SK-N-SH treated with all-trans-retinoic acid at 6 μM for 48 hours (cell line): ENCODE data around the gene RESP18.

ENCODE experiments used
- ATAC-seq: fragments of 200-7000 bp; cut with Tn5 transposase; 3 replicates; pipeline ENCODE4 v1.9.1; 2020; ENCODE audit warnings: mild to moderate bottlenecking, moderate library complexity
- BACH2 ChIP-seq: fragments of 250-450 bp; sonication (Bioruptor Pico); IDR thresholded peaks from 2 replicates; pipeline ENCODE4 v1.9.0; 2021; ENCODE audit warnings: mild to moderate bottlenecking, borderline replicate concordance
- CSDC2 ChIP-seq: fragments of 250-450 bp; sonication (Bioruptor Pico); IDR thresholded peaks from 2 replicates; pipeline ENCODE4 v1.5.0; 2020; ENCODE audit warnings: mild to moderate bottlenecking, moderate library complexity
- ESRRG ChIP-seq: fragments of 250-450 bp; sonication (Bioruptor Pico); IDR thresholded peaks from 2 replicates; pipeline ENCODE4 v1.6.1; 2021; ENCODE audit warnings: mild to moderate bottlenecking
- GLIS3 ChIP-seq: fragments of 250-450 bp; sonication (Bioruptor Pico); IDR thresholded peaks from 2 replicates; pipeline ENCODE4 v1.5.0; 2020; ENCODE audit warnings: mild to moderate bottlenecking, moderate library complexity
- ISL1 ChIP-seq: fragments of 250-450 bp; sonication (Bioruptor Pico); IDR thresholded peaks from 2 replicates; pipeline ENCODE4 v2.1.2; 2022; ENCODE audit warnings: mild to moderate bottlenecking, moderate library complexity
- OSR1 ChIP-seq: fragments of 250-450 bp; sonication (Bioruptor Pico); IDR thresholded peaks from 2 replicates; pipeline ENCODE4 v1.8.0; 2022; ENCODE audit warnings: moderate library complexity, mild to moderate bottlenecking, inconsistent platforms
- PPARA ChIP-seq: fragments of 250-450 bp; sonication (Bioruptor Pico); IDR thresholded peaks from 2 replicates; pipeline ENCODE4 v1.5.0; 2020; ENCODE audit warnings: mild to moderate bottlenecking, borderline replicate concordance
- RARB ChIP-seq: fragments of 250-450 bp; sonication (Bioruptor Pico); IDR thresholded peaks from 2 replicates; pipeline ENCODE4 v1.8.0; 2021; ENCODE audit warnings: mild to moderate bottlenecking, moderate library complexity
- SNAI2 ChIP-seq: fragments of 250-450 bp; sonication (Bioruptor Pico); IDR thresholded peaks from 2 replicates; pipeline ENCODE4 v1.5.0; 2020; ENCODE audit warnings: mild to moderate bottlenecking, moderate library complexity
- TCF4 ChIP-seq: fragments of 250-450 bp; sonication (Bioruptor Pico); IDR thresholded peaks from 2 replicates; pipeline ENCODE4 v1.8.0; 2021; ENCODE audit warnings: mild to moderate bottlenecking, moderate library complexity, borderline replicate concordance
- TOX ChIP-seq: fragments of 250-450 bp; sonication (Bioruptor Pico); IDR thresholded peaks from 2 replicates; pipeline ENCODE4 v1.8.0; 2021; ENCODE audit warnings: mild to moderate bottlenecking, moderate library complexity, borderline replicate concordance
- ZC3H10 ChIP-seq: fragments of 250-450 bp; sonication (Bioruptor Pico); IDR thresholded peaks from 2 replicates; pipeline ENCODE4 v1.5.1; 2021; ENCODE audit warnings: mild to moderate bottlenecking, moderate library complexity
- ZFP3 ChIP-seq: fragments of 250-450 bp; sonication (Bioruptor Pico); IDR thresholded peaks from 2 replicates; pipeline ENCODE4 v1.5.0; 2020; ENCODE audit warnings: mild to moderate bottlenecking, moderate library complexity
- ZFP30 ChIP-seq: fragments of 450-650 bp; formaldehyde crosslinking; IDR thresholded peaks from 2 replicates; pipeline ENCODE4 v1.5.0; 2022; ENCODE audit warnings: mild to moderate bottlenecking, moderate library complexity
- ZNF565 ChIP-seq: fragments of 450-650 bp; formaldehyde crosslinking; conservative IDR thresholded peaks from 2 replicates; pipeline ENCODE4 v1.5.0; 2020; ENCODE audit warnings: low read depth, mild to moderate bottlenecking, moderate library complexity
- ZNF8 ChIP-seq: fragments of 450-650 bp; formaldehyde crosslinking; IDR thresholded peaks from 2 replicates; pipeline ENCODE4 v1.5.0; 2020; ENCODE audit warnings: mild to moderate bottlenecking, moderate library complexity
- TF ChIP-seq, protein P1 (sequence below): fragments of 250-450 bp; sonication (Bioruptor Pico); IDR thresholded peaks from 2 replicates; pipeline ENCODE4 v1.5.0; 2020; ENCODE audit warnings: mild to moderate bottlenecking, moderate library complexity
- TF ChIP-seq, protein P2 (sequence below): fragments of 250-450 bp; sonication (Bioruptor Pico); IDR thresholded peaks from 2 replicates; pipeline ENCODE4 v1.5.1; 2020; ENCODE audit warnings: low read depth, mild to moderate bottlenecking, moderate library complexity
- TF ChIP-seq, protein P3 (sequence below): fragments of 250-450 bp; sonication (Bioruptor Pico); IDR thresholded peaks from 2 replicates; pipeline ENCODE4 v1.8.0; 2020; ENCODE audit warnings: mild to moderate bottlenecking, moderate library complexity, borderline replicate concordance
- TF ChIP-seq, protein P4 (sequence below): fragments of 250-450 bp; sonication (Bioruptor Pico); IDR thresholded peaks from 2 replicates; pipeline ENCODE4 v1.5.1; 2021; ENCODE audit warnings: mild to moderate bottlenecking, moderate library complexity
- TF ChIP-seq, protein P5 (sequence below): fragments of 250-450 bp; sonication (Bioruptor Pico); IDR thresholded peaks from 2 replicates; pipeline ENCODE4 v1.8.0; 2021; ENCODE audit warnings: low read depth, mild to moderate bottlenecking, moderate library complexity, borderline replicate concordance

RESP18 gene

DNA sequence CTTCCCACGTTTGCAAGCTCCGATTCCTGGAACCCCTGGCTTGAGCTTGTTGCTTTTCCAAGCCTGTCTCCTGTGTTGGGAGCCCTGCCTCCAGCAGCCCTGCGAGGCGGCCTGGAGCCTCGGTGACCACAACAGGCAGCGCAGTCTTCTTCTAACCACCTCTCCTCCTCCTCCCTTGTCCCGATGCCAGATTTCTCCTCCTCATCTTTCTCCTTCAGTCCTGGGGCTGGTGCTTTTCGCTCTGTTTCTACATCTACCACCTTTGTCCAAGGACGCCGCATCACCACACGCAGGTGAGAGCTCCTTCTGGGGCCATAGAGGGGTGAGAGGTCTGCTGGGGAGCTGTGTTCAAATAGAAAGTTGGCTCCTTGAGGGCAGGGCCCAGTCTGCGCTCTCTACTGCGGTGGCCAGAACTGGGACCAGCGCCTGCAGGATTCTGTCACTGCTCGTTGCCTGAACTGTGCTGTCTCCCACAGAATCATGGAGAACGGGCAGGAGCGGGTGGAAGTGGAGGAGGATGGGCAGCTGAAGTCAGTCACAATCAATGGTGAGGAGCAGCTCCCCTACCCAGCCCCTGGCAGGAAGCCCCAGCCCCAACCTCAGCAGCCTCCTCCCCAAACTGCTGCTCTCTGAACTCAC, 49.5 kb downstream of the RESP18 start:
- TF ChIP-seq ZFP30 (CRISPR knock-in tag) (no peak), ESRRG (CRISPR knock-in tag) (no peak), RARB (no peak), PPARA (CRISPR knock-in tag) (no peak), TCF4 (CRISPR knock-in tag) (no peak), GLIS3 (CRISPR knock-in tag) (no peak), TOX (CRISPR knock-in tag) (no peak), BACH2 (CRISPR knock-in tag) (no peak), ISL1 (CRISPR knock-in tag) (no peak), CSDC2 (CRISPR knock-in tag) (no peak), ZFP3 (no peak)
- TF ChIP-seq, protein P1, sequence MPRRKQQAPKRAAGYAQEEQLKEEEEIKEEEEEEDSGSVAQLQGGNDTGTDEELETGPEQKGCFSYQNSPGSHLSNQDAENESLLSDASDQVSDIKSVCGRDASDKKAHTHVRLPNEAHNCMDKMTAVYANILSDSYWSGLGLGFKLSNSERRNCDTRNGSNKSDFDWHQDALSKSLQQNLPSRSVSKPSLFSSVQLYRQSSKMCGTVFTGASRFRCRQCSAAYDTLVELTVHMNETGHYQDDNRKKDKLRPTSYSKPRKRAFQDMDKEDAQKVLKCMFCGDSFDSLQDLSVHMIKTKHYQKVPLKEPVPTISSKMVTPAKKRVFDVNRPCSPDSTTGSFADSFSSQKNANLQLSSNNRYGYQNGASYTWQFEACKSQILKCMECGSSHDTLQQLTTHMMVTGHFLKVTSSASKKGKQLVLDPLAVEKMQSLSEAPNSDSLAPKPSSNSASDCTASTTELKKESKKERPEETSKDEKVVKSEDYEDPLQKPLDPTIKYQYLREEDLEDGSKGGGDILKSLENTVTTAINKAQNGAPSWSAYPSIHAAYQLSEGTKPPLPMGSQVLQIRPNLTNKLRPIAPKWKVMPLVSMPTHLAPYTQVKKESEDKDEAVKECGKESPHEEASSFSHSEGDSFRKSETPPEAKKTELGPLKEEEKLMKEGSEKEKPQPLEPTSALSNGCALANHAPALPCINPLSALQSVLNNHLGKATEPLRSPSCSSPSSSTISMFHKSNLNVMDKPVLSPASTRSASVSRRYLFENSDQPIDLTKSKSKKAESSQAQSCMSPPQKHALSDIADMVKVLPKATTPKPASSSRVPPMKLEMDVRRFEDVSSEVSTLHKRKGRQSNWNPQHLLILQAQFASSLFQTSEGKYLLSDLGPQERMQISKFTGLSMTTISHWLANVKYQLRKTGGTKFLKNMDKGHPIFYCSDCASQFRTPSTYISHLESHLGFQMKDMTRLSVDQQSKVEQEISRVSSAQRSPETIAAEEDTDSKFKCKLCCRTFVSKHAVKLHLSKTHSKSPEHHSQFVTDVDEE (CRISPR knock-in tag): no peak
- TF ChIP-seq, protein P2, sequence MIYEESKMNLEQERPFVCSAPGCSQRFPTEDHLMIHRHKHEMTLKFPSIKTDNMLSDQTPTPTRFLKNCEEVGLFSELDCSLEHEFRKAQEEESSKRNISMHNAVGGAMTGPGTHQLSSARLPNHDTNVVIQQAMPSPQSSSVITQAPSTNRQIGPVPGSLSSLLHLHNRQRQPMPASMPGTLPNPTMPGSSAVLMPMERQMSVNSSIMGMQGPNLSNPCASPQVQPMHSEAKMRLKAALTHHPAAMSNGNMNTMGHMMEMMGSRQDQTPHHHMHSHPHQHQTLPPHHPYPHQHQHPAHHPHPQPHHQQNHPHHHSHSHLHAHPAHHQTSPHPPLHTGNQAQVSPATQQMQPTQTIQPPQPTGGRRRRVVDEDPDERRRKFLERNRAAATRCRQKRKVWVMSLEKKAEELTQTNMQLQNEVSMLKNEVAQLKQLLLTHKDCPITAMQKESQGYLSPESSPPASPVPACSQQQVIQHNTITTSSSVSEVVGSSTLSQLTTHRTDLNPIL (CRISPR knock-in tag): no peak
- TF ChIP-seq, protein P3, sequence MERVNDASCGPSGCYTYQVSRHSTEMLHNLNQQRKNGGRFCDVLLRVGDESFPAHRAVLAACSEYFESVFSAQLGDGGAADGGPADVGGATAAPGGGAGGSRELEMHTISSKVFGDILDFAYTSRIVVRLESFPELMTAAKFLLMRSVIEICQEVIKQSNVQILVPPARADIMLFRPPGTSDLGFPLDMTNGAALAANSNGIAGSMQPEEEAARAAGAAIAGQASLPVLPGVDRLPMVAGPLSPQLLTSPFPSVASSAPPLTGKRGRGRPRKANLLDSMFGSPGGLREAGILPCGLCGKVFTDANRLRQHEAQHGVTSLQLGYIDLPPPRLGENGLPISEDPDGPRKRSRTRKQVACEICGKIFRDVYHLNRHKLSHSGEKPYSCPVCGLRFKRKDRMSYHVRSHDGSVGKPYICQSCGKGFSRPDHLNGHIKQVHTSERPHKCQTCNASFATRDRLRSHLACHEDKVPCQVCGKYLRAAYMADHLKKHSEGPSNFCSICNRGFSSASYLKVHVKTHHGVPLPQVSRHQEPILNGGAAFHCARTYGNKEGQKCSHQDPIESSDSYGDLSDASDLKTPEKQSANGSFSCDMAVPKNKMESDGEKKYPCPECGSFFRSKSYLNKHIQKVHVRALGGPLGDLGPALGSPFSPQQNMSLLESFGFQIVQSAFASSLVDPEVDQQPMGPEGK (CRISPR knock-in tag): no peak
- no peak for ATAC-seq

DNA sequence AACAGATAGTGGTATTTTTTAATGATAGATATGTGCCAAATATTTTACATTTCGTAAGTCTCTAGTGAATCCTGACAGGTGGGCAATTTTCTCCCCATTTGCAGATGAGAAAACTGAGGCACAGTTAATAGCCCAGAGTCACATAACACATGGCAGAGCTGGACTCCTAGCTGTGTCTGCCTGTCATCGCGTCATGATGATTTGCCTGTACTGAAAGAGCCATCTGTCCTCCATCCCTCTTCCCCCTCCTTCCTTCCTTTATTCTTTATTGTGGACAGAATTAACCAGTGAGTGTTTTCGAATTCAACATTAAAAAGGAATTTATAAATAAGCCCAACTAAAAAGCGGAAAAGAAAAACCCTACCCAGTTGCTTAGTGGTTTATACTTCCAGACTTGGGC, 50.2 kb downstream of the RESP18 start:
- ATAC-seq: no peak
- TF ChIP-seq ZFP3 (no peak), OSR1 (CRISPR knock-in tag) (no peak), ZNF8 (CRISPR knock-in tag) (no peak), ZNF565 (CRISPR knock-in tag) (no peak), CSDC2 (CRISPR knock-in tag) (no peak), ESRRG (CRISPR knock-in tag) (no peak), TCF4 (CRISPR knock-in tag) (no peak), ZC3H10 (CRISPR knock-in tag) (no peak), GLIS3 (CRISPR knock-in tag) (no peak), TOX (CRISPR knock-in tag) (no peak), RARB (no peak), ZFP30 (CRISPR knock-in tag) (no peak), BACH2 (CRISPR knock-in tag) (no peak), SNAI2 (no peak)
- TF ChIP-seq, protein P3 (CRISPR knock-in tag): no peak
- TF ChIP-seq, protein P4, sequence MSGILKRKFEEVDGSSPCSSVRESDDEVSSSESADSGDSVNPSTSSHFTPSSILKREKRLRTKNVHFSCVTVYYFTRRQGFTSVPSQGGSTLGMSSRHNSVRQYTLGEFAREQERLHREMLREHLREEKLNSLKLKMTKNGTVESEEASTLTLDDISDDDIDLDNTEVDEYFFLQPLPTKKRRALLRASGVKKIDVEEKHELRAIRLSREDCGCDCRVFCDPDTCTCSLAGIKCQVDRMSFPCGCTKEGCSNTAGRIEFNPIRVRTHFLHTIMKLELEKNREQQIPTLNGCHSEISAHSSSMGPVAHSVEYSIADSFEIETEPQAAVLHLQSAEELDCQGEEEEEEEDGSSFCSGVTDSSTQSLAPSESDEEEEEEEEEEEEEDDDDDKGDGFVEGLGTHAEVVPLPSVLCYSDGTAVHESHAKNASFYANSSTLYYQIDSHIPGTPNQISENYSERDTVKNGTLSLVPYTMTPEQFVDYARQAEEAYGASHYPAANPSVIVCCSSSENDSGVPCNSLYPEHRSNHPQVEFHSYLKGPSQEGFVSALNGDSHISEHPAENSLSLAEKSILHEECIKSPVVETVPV (CRISPR knock-in tag): no peak
- TF ChIP-seq, protein P5, sequence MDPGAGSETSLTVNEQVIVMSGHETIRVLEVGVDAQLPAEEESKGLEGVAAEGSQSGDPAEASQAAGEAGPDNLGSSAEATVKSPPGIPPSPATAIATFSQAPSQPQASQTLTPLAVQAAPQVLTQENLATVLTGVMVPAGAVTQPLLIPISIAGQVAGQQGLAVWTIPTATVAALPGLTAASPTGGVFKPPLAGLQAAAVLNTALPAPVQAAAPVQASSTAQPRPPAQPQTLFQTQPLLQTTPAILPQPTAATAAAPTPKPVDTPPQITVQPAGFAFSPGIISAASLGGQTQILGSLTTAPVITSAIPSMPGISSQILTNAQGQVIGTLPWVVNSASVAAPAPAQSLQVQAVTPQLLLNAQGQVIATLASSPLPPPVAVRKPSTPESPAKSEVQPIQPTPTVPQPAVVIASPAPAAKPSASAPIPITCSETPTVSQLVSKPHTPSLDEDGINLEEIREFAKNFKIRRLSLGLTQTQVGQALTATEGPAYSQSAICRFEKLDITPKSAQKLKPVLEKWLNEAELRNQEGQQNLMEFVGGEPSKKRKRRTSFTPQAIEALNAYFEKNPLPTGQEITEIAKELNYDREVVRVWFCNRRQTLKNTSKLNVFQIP (CRISPR knock-in tag): no peak
